Neuronal stem cell (in vitro differentiated cells): ENCODE measurements around the gene CTNNBL1.

ENCODE experiments used
- DNase-seq: peaks from one replicate; pipeline ENCODE4 v3.0.0-alpha.2; 2013; ENCODE audit warnings: low spot score
- H2AFZ ChIP-seq: one replicate; pipeline ENCODE4 v1.6.1; 2013; ENCODE audit warnings: mild to moderate bottlenecking, low read length, inconsistent platforms
- H2AK5ac ChIP-seq: 2 replicates; pipeline ENCODE4 v1.6.1; 2013; ENCODE audit warnings: low read depth, mild to moderate bottlenecking, inconsistent platforms, low read length, moderate library complexity, mixed read lengths
- H2BK120ac ChIP-seq: 2 replicates; pipeline ENCODE4 v1.6.1; 2013; ENCODE audit warnings: low read depth, mild to moderate bottlenecking, inconsistent platforms, low read length, moderate library complexity, mixed read lengths
- H2BK12ac ChIP-seq: one replicate; pipeline ENCODE4 v1.6.1; 2013; ENCODE audit warnings: low read length, inconsistent platforms
- H2BK15ac ChIP-seq: 2 replicates; pipeline ENCODE4 v1.6.1; 2013; ENCODE audit warnings: mild to moderate bottlenecking, low read length, inconsistent platforms, mixed read lengths
- H2BK5ac ChIP-seq: one replicate; pipeline ENCODE4 v1.6.1; 2013; ENCODE audit warnings: inconsistent platforms, mild to moderate bottlenecking, low read length, moderate library complexity
- H3K14ac ChIP-seq: one replicate; pipeline ENCODE4 v1.6.1; 2013; ENCODE audit warnings: low read length, inconsistent platforms
- H3K18ac ChIP-seq: 2 replicates; pipeline ENCODE4 v1.6.1; 2013; ENCODE audit warnings: low read length, inconsistent platforms
- H3K23ac ChIP-seq: 2 replicates; pipeline ENCODE4 v1.6.1; 2013; ENCODE audit warnings: low read depth, mild to moderate bottlenecking, mixed read lengths, low read length, inconsistent platforms; ENCODE audit not compliant: poor library complexity
- H3K27ac ChIP-seq: replicated peaks from 3 replicates; pipeline ENCODE4 v1.5.1; 2013; ENCODE audit warnings: low read length, inconsistent platforms
- H3K27me3 ChIP-seq, 3 experiments: 2 replicates each; pipeline ENCODE4 v1.6.1; 2013; ENCODE audit warnings: low read length in 3 of 3, mild to moderate bottlenecking in 2 of 3, inconsistent platforms in 1 of 3, low read depth in 1 of 3, mixed read lengths in 1 of 3, moderate library complexity in 1 of 3; ENCODE audit not compliant: control insufficient read depth in 3 of 3, insufficient read depth in 3 of 3
- H3K36me3 ChIP-seq, 2 donors: replicated peaks in 1 of 2; 2 replicates each; pipeline ENCODE4 v1.6.1; 2013; ENCODE audit warnings: low read length in 2 of 2; ENCODE audit not compliant: control insufficient read depth in 2 of 2, insufficient read depth in 2 of 2
- H3K4ac ChIP-seq: 2 replicates; pipeline ENCODE4 v1.6.1; 2013; ENCODE audit warnings: inconsistent platforms, mild to moderate bottlenecking, low read length, moderate library complexity
- H3K4me1 ChIP-seq, 2 donors: 1 replicate in 1 of 2; 2 replicates in 1 of 2; pipeline ENCODE4 v1.6.1; 2013; ENCODE audit warnings: low read length in 2 of 2, low read depth in 1 of 2; ENCODE audit not compliant: control insufficient read depth in 2 of 2, insufficient read depth in 1 of 2
- H3K4me2 ChIP-seq: one replicate; pipeline ENCODE4 v1.6.1; 2013; ENCODE audit warnings: mild to moderate bottlenecking, low read length, inconsistent platforms; ENCODE audit not compliant: insufficient read depth, poor library complexity, severe bottlenecking
- H3K4me3 ChIP-seq, 2 donors: 2 replicates each; pipeline ENCODE4 v1.5.1; 2013; ENCODE audit warnings: low read length in 2 of 2, mild to moderate bottlenecking in 2 of 2, inconsistent platforms in 1 of 2, moderate library complexity in 1 of 2
- H3K79me1 ChIP-seq: one replicate; pipeline ENCODE4 v1.6.1; 2013; ENCODE audit warnings: low read depth, mild to moderate bottlenecking, inconsistent platforms, low read length, moderate library complexity
- H3K9ac ChIP-seq: one replicate; pipeline ENCODE4 v1.6.1; 2013; ENCODE audit warnings: mild to moderate bottlenecking, low read depth, low read length, inconsistent platforms; ENCODE audit not compliant: poor library complexity
- H3K9me3 ChIP-seq, 2 donors: replicated peaks in 1 of 2; 2 replicates each; pipeline versions ENCODE3 to v1.6.1; 2013; ENCODE audit warnings: low read length in 2 of 2, mild to moderate bottlenecking in 2 of 2, inconsistent platforms in 1 of 2, low read depth in 1 of 2, mixed read lengths in 1 of 2, moderate library complexity in 1 of 2; ENCODE audit not compliant: control insufficient read depth in 2 of 2, insufficient read depth in 1 of 2
- H4K8ac ChIP-seq: one replicate; pipeline ENCODE4 v1.6.1; 2013; ENCODE audit warnings: low read depth, mild to moderate bottlenecking, inconsistent platforms, low read length, moderate library complexity
- H4K91ac ChIP-seq: one replicate; pipeline ENCODE4 v1.6.1; 2013; ENCODE audit warnings: low read length, low read depth, mild to moderate bottlenecking, inconsistent platforms; ENCODE audit not compliant: poor library complexity
- WGBS, 2 donors: extraction: QIAGEN DNeasy Blood & Tissue Kit; methylation state at CpG; one replicate each; pipeline ENCODE4 v1.1.7; 2013; ENCODE audit warnings: missing lambda C conversion rate in 2 of 2, mixed read lengths in 1 of 2; ENCODE audit not compliant: insufficient read length in 2 of 2, insufficient replicate concordance in 1 of 2; ENCODE audit errors: extremely low coverage in 2 of 2; 5-methylcytosine and 5-hydroxymethylcytosine counted together

CTNNBL1 gene

DNA sequence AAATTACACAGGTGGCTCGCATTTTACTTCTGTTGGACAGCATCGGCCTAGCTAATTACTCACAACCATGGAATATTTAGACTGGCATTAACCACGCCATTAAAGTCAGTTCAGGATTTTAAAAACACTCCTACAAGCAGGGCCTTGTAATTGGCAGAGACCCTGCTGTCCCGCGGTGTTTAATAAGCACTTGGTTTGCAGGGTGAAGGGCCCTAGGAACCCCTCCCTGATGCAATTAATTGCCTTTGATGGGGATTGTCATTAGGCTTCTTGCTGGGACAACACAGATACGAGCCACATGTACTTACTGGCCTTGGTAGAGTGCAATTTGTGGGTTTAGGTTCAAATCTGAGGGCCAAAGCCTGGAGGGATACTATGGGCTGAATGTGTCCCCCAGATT is 201.3 kb downstream of the CTNNBL1 start:
- H3K4me2 ChIP-seq, result no peak overlapping the region
- H2AFZ ChIP-seq, result no peak overlapping the region
- H3K4ac ChIP-seq, result no peak overlapping the region
- DNase-seq, result no peak
- no peak overlapping the region for H3K18ac ChIP-seq
- H3K4me1 ChIP-seq, result peaks cover 0 to 3% of the 10 kb centered on the region in 2 donors
- no peak overlapping the region for H2AK5ac ChIP-seq
- no peak overlapping the region for H3K9ac ChIP-seq
- H4K91ac ChIP-seq, result no peak overlapping the region
- no peak overlapping the region for H2BK12ac ChIP-seq
- no peaks in the 10 kb centered on the region for H3K79me1 ChIP-seq
- no peaks in the 10 kb centered on the region for H3K27me3 ChIP-seq
- no peak overlapping the region for H2BK120ac ChIP-seq
- no peak overlapping the region for H2BK5ac ChIP-seq
- no peak overlapping the region for H3K14ac ChIP-seq
- H3K4me3 ChIP-seq, result no peak overlapping the region
- no CpG with 5 or more reads among the region's 6 CpGs for WGBS, 2 donors
- H3K27ac ChIP-seq, result no peak overlapping the region
- no peak overlapping the region for H3K23ac ChIP-seq
- no peaks in the 10 kb centered on the region for H3K36me3 ChIP-seq
- no peak overlapping the region for H4K8ac ChIP-seq
- no peak overlapping the region for H2BK15ac ChIP-seq
- no peaks in the 10 kb centered on the region for H3K9me3 ChIP-seq

DNA sequence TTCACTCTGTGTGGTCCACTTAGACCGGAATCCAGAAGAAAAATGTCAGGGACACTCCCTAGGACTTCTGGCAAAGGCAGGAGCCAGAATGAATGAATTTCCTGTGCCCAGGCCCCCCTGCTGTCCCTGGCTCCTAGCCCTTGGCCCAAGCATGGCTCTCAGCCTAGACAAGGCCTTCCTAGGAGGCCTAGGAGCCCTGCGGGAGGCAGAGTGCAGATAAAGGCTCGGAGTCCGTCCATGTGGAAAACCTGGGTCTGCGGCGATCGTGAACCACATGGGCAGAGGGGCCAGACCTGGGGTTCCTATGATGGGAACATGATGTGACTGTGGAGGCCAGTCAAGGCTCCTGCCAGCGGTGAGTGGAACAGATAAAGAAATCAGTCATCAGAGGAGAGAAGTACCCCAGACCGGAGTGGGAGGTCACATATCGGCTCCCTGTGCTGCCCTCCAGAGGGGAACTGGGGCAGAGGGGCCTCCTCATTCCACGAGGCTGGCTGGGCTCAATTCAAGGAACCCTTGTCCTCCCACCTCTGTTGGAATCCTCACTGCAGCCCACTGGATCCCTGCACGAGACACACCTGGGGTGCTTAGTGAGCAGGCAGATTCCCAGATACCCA is 203.2 kb downstream of the CTNNBL1 start:
- no peak for DNase-seq

DNA sequence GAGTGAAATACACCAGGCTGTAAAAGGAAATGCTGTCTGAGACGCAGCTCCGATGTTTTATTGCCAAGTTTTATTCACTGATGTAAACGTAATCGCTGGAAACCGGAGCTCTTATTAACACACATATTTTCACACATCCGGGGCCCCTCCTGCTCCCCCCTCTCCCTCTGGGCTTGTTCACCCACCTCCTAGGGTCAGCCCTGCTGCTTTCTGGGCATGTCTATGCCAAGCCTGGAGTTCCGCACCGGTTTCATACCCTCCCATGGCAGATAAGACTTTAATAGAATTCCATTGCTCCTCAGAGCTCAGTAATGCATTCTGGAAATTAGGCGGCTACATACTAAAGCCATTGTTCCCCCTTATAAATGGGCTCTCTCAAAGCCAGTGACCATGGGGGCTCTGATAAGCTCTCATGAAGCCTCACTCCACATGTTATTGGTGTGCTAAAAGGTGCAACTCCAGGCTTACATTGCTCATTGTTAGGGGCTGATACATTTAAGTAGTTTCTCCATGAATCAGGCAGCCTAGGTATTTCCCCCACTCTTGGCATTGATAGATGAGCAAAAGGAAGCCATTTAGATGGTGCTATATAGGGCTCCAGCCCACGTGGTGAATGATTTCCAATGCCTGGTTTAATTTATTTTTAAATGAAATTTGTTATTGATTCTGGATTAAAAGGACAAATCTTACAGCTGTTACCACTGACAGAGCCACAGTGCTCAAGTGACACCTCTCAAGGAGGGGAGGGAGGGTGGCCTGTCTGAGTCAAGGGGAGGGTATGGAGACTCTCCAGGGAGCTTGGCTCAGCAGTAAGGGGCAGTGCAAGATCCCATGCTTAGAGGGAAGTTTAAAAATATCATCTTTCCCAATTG is 204.6 kb downstream of the CTNNBL1 start:
- Histone ChIP-seq H3K79me1 (no peaks in the 10 kb centered on the region), H3K9ac (no peak overlapping the region), H3K18ac (no peak overlapping the region), H3K27ac (no peak overlapping the region), H2AFZ (no peak overlapping the region), H3K4me1 (peaks cover 0 to 7% of the 10 kb centered on the region in 2 donors), H2BK5ac (no peak overlapping the region), H4K8ac (no peak overlapping the region), H3K23ac (no peak overlapping the region), H3K27me3 (peaks cover 0 to 10% (median 0%) of the 10 kb centered on the region in 3 experiments), H3K14ac (no peak overlapping the region), H4K91ac (no peak overlapping the region), H3K4ac (no peak overlapping the region), H3K4me2 (no peak overlapping the region), H2BK12ac (no peak overlapping the region), H2BK15ac (no peak overlapping the region), H3K4me3 (no peak overlapping the region), H3K36me3 (no peaks in the 10 kb centered on the region), H2AK5ac (no peak overlapping the region), H3K9me3 (no peaks in the 10 kb centered on the region), H2BK120ac (no peak overlapping the region)
- DNase-seq, result no peak
- WGBS, 2 donors, result no CpG with 5 or more reads among the region's 10 CpGs

More for the DNA sequence above, 203.2 kb downstream of the CTNNBL1 start:
- H3K4me1 ChIP-seq, result peaks cover 0 to 5% of the 10 kb centered on the region in 2 donors
- H2BK120ac ChIP-seq, result no peak overlapping the region
- no peaks in the 10 kb centered on the region for H3K79me1 ChIP-seq
- H2AFZ ChIP-seq, result peak overlapping the region; percentile 76
- no peak overlapping the region for H3K4me3 ChIP-seq
- H4K8ac ChIP-seq, result no peak overlapping the region
- no peak overlapping the region for H2BK15ac ChIP-seq
- H4K91ac ChIP-seq, result no peak overlapping the region
- no peak overlapping the region for H3K9ac ChIP-seq
- H3K27me3 ChIP-seq, result peaks cover 0 to under 1% (median 0%) of the 10 kb centered on the region in 3 experiments
- no peak overlapping the region for H3K23ac ChIP-seq
- H3K4me2 ChIP-seq, result no peak overlapping the region
- no CpG with 5 or more reads among the region's 12 CpGs for WGBS, 2 donors
- H2BK12ac ChIP-seq, result peak overlapping the region; percentile 51
- no peak overlapping the region for H2BK5ac ChIP-seq
- H3K14ac ChIP-seq, result no peak overlapping the region
- H3K27ac ChIP-seq, result no peak overlapping the region
- H3K36me3 ChIP-seq, result no peaks in the 10 kb centered on the region
- no peaks in the 10 kb centered on the region for H3K9me3 ChIP-seq
- no peak overlapping the region for H2AK5ac ChIP-seq
- H3K18ac ChIP-seq, result peak overlapping the region; percentile 50
- H3K4ac ChIP-seq, result no peak overlapping the region
